Cardiac fibroblast (primary cell): ENCODE results near the gene PHLDA1.
A peak's percentile ranks its signal among the peaks of the same experiment; 100 is the strongest.

ENCODE experiments used
- DNase-seq, 2 donors: peaks; one replicate each; pipeline versions ENCODE4 v3.0.0 to v3.0.0-alpha.2; 2010; ENCODE audit warnings: low read depth in 2 of 2
- H3K4me3 ChIP-seq, 2 donors: replicated peaks in 1 of 2; 1 replicate in 1 of 2; 2 replicates in 1 of 2; pipeline ENCODE4 v1.5.1; 2011; ENCODE audit warnings: low read depth in 2 of 2, low read length in 2 of 2, mild to moderate bottlenecking in 2 of 2, moderate library complexity in 1 of 2
- CTCF ChIP-seq: IDR thresholded peaks from one replicate; pipeline ENCODE4 v1.5.1; 2011; ENCODE audit warnings: low read depth, mild to moderate bottlenecking, low read length, inconsistent platforms

The PHLDA1 gene

GRCh38 chr12:76031414-76032042, at the start of gene PHLDA1:
Gene PHLDA1 (minus strand): TSS chr12:76031776.
- peak within 1 kb of the TSS; percentile 78 to 96 for H3K4me3 ChIP-seq
- peak; percentile 98 to 99 for DNase-seq
- TF ChIP-seq CTCF, result peak; percentile 58

GRCh38 chr12:76080729-76081415, 49.3 kb upstream of the PHLDA1 start:
- H3K4me3 ChIP-seq, result no peak overlapping the region
- DNase-seq, result no peak
- TF ChIP-seq CTCF, result peak; percentile 23

GRCh38 chr12:76080017-76080728, 48.6 kb upstream of the PHLDA1 start:
- H3K4me3 ChIP-seq, result no peak overlapping the region
- DNase-seq, result no peak
- TF ChIP-seq CTCF, result no peak

GRCh38 chr12:76078748-76079147, 47.2 kb upstream of the PHLDA1 start:
- TF ChIP-seq CTCF, result no peak
- no peak for DNase-seq

GRCh38 chr12:76075448-76075847, 43.9 kb upstream of the PHLDA1 start:
- TF ChIP-seq CTCF, result no peak
- DNase-seq, result no peak
- H3K4me3 ChIP-seq, result no peak overlapping the region

More at GRCh38 chr12:76078748-76079147, 47.2 kb upstream of the PHLDA1 start:
- H3K4me3 ChIP-seq, result no peak overlapping the region

DNA sequence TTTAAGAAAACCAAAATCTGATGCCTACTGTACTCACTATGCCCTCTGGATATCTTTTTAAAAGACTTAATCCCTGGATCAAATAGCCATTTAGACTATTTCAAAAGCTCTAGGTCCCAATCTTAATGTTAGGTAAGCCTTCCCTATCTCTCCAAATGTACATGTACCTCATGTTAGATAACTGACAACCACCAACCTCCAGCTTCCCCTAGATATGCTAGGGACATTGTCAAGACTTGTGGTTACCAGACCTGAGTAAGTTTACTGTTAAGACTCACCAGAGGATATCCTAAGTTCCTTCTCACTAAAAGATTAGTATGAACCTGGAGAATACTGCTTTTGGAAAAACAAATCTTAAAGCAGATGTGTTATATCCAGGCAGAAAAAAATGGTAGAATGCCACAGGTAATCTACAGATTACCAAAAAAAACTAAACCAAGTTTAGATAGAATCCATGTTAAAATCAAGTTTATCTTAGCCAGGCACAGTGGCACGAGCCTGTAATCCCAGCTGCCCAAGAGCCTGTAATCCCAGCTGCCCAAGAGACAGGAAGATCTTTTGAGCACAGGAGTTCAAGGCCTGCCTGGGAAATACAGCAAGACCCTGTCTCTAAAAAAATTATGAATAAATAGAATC, 43.2 kb upstream of the PHLDA1 start:
- TF ChIP-seq CTCF, result no peak
- no peak overlapping the region for H3K4me3 ChIP-seq
- no peak for DNase-seq
